ENCODE data around the gene GLP2R.

GLP2R gene

DNA sequence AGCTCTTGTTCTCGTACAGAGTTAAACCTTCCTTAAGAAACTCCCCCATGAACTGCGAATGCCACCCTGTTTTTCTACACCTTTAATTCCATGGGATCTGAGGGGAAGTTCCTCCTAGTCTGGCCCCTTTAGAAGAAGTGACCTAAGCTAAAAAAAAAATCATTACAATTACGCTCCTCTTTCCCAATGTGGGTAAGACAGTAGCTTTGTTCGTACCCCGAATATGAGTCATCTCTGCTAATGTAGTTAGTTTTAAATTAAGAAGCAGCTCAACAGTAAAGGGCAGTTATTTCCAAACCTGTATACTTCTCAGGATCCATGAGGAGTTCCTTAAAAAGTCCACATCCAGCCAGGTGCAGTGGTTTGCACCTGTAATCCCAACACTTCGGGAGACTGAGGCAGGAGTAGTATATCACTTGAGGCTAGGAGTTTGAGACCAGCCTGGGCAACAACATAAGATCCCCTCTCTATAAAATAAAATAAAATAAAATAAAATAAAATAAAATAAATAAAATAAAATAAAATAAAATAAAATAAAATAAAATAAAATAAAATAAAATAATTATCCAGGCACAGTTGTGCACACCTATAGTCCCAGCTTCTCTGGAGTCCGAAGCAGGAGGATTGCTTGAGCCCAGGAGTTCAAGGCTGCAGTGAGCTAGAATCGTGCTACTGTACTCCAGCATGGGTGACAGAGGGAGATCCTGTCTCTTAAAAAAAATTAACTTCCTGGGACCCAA, 53.2 kb downstream of the GLP2R start:
- DNase-seq (ENCODE audit: low read depth): no peak
- TF ChIP-seq, protein P1, sequence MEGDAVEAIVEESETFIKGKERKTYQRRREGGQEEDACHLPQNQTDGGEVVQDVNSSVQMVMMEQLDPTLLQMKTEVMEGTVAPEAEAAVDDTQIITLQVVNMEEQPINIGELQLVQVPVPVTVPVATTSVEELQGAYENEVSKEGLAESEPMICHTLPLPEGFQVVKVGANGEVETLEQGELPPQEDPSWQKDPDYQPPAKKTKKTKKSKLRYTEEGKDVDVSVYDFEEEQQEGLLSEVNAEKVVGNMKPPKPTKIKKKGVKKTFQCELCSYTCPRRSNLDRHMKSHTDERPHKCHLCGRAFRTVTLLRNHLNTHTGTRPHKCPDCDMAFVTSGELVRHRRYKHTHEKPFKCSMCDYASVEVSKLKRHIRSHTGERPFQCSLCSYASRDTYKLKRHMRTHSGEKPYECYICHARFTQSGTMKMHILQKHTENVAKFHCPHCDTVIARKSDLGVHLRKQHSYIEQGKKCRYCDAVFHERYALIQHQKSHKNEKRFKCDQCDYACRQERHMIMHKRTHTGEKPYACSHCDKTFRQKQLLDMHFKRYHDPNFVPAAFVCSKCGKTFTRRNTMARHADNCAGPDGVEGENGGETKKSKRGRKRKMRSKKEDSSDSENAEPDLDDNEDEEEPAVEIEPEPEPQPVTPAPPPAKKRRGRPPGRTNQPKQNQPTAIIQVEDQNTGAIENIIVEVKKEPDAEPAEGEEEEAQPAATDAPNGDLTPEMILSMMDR (IDR thresholded peaks at IDR 0.05; ENCODE audit: control insufficient read depth, extremely low read depth, insufficient read depth): no peak
- H3K4me3 ChIP-seq (ENCODE audit: low read depth, low read length): no peak overlapping the region

DNA sequence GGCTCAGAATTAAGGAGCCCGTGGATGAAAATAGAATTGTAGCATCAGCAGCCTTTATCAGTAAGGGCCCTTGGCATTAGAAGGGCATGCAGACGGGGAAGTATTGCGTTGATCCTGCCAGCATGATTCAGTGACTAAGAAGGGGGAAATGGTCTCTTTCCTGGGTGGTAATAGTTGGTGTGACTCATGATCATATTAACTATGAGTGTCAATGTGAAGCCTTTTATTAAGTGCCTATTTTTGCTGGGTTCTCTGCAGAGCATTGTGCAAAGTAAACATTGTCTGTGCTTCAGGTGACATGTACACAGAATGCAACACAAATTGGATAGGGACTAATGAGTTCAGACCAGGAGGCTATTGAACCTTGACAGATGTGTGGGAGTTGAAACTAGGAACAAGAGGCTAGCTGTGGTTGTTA, 54.9 kb downstream of the GLP2R start:
- no peak for DNase-seq (ENCODE audit: low read depth)
- TF ChIP-seq, protein P1 (IDR thresholded peaks at IDR 0.05; ENCODE audit: control insufficient read depth, extremely low read depth, insufficient read depth): no peak
- H3K4me3 ChIP-seq (ENCODE audit: low read depth, low read length): no peak overlapping the region

DNA sequence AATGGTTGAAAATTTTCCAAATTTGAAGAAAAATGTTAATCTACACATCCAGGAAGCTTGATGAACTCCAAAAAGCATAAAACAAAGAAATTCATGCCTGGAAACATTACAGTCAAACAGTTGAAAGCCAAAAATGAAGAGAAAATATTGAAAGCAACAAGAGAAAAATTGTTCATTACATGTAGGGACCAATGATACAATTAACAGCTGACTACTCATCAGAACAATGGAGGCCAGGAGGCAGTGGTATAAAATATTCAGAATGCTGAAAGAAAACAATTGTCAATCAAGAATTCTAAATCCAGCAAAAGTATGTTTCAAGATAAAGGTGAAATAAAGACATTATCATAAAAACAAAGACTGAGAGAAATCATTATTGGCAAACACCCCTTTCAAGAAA, 57.7 kb downstream of the GLP2R start:
- TF ChIP-seq, protein P1 (IDR thresholded peaks at IDR 0.05; ENCODE audit: control insufficient read depth, extremely low read depth, insufficient read depth): no peak
- no peak overlapping the region for H3K4me3 ChIP-seq (ENCODE audit: low read depth, low read length)
- DNase-seq (ENCODE audit: low read depth): no peak

DNA sequence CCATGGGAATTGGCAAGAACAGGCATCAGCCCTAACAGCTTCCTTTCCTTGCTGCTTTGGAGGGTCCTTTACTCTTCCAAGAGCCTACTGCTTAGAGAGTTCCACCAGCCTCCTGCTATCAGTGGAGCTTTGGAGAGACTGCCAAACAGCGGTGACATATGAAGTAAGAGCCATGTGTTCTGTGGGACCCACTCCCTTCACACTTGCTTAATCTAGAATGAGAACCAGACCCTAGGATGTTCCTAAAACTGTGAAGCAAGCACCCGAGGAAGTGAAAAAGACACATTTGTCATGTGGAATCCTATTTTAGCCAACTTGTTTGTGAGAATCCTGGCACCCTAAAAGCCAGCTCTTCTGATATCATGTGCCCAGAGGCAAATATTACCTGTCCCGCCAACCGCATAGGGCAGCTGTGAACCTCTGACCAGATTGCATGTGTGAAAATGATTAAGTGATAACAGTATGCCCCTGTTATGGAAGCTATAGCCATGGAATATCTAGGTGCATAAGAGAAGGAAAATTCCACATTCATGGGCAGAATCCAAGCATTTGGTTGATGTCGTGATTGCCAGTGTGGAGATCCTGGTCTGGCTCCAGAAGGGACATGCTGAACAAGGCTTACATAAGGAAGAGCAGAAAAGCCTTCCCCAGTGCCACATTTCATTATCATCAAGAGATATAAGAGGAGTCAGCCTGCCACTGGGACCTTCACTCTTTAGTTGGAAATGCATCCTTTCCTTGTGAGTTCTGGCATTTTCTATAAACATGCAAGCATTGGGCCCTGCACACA, 60.6 kb downstream of the GLP2R start:
- TF ChIP-seq, protein P1 (IDR thresholded peaks at IDR 0.05; ENCODE audit: control insufficient read depth, extremely low read depth, insufficient read depth): no peak
- no peak overlapping the region for H3K4me3 ChIP-seq (ENCODE audit: low read depth, low read length)
- DNase-seq (ENCODE audit: low read depth): no peak

DNA sequence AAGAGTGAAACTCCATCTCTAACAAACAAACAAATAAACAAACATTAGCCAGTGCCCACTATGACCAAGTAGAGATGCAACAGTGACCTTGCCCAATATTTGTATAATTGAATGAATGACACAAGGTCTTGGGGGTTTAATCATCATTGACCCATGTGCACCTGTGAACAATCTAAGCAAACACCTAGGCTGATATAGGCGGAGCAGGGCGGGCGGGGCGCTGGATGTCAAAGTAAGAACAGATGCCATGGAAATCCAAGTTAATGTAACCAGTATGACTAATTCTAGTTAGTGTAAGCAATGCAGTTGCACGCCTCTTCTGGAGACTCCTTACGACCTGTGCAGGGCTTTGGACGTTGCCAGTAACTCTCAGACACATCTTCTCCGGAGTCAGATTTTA, 61.8 kb downstream of the GLP2R start:
- TF ChIP-seq, protein P1 (IDR thresholded peaks at IDR 0.05; ENCODE audit: control insufficient read depth, extremely low read depth, insufficient read depth): no peak
- DNase-seq (ENCODE audit: low read depth): no peak
- H3K4me3 ChIP-seq (ENCODE audit: low read depth, low read length): no peak overlapping the region

DNA sequence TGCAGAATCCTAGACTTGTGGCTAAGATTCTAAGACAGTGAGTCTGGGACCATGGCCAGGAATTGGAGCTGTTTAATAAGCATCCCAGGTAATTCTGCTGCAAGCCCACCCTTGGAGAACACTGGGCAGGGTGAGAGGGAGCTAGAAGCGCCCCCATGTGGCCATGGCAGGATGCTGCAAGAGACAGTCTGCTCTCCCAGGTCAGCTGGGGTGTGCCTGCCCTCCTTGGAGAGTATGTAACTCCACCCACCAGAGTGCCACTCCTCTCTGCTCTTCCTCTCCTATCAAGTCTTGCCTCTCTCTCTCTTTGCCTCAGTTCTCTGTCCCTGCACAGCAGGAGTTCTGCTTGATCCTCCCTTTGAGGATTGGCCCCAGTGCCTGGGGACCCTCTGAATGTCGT, 64.4 kb downstream of the GLP2R start:
- no peak overlapping the region for H3K4me3 ChIP-seq (ENCODE audit: low read depth, low read length)
- no peak for DNase-seq (ENCODE audit: low read depth)
- TF ChIP-seq, protein P1 (IDR thresholded peaks at IDR 0.05; ENCODE audit: control insufficient read depth, extremely low read depth, insufficient read depth): peak; percentile 42

All from LNCaP clone FGC (cell line).